Activated CD8-positive, alpha-beta memory T cell treated with anti-CD3 and anti-CD28 coated beads for 48 hours (primary cell): ENCODE data around the gene ARFGAP3.
"Not testable (repeated sequence)": the region's sequence is repeated elsewhere in the genome, so short reads cannot be mapped to it uniquely, and the experiment has no call there.

Experiments
- DNase-seq, 3 experiments: peaks; one replicate each; pipeline ENCODE4 v3.0.0-alpha.2; 2020; ENCODE audit warnings: low read depth in 2 of 3, low spot score in 2 of 3

The ARFGAP3 gene

DNA sequence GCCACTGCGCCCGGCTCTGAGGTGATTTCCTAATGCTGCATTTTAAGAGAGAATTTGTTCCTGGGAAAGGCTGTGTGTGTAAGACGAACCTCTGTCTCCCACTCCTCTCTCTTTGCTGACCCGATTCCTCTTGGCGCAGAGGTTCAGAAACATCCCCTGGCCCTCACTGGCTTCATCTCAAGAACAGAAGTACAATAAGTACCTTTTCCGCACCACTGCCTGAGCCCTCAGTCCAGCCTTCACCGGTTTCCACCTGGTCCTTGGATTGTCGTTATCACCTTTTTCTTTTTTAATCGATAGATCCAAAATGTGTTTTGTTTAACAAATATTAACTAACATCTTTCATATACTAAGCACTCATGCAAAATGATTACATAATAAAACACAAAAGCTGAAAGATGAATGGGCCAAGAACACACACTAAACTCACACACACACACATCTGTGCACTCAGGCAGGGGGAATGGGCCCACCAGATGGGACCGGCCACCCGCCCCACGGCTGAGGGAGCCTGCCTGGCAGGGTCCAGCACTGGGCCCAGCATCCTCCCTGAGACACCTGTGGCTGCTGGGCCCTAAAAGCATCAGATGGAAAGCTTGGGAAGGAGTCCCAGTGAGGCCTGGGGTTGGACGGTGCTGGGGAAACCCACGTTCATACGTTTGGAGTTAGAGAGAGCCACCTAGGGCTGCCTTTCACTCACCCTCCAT lies 86.0 kb downstream of the ARFGAP3 start:
- DNase-seq = no peak

DNA sequence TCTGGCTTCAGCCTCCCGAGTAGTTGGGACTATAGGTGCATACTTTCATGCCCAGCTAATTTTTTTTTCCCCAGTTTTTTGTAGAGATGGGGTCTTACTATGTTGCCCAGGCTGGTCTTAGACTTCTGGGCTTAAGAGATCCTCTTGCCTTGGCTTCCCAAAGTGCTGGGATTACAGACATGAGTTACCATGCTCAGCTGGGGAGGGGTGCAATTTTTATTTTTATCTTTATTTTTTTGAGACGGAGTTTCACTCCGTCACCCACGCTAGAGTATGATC lies 86.7 kb downstream of the ARFGAP3 start:
- no peak for DNase-seq

DNA sequence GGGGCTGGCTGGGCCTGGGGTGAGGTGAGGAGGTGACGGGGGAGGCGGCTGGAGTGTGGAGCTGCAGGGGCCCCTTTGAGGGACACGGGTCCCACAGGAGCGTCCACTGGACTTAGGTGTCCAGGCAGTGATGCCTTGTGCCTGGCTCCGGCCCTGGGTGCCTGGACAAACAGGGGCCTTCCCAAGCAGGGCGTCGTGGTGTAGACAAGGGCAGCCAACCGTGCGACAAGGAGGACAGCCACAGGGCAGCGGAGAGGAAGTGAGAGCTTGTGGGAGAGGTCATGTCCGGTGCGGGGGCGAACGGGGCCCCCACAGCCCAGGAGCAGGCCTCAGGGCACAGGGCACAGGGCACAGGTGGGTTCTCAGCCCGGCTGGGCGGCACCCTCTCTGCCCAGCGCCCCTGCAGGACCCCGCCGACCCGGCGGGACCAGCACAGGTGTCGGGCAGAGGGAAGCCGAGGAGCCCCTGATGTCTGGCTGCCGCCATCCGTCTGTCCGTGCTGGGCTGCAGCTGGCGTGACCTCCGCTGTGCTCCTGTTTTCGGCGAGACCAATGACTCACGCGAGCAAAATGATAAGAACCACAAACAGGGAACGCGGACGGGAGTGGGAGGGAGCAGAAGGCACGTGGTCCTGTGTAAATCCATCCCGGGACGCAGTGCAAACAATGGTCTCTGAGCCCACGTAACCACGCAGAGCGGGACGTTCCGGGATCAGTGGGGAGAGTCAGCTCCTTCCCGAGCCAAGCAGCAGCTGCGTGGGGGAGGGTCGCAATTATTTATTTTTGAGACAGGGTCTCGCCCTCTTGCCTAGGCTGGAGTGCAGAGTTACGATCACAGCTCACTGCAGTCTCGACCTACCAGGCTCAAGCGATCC lies 87.3 kb downstream of the ARFGAP3 start:
- DNase-seq = no peak

DNA sequence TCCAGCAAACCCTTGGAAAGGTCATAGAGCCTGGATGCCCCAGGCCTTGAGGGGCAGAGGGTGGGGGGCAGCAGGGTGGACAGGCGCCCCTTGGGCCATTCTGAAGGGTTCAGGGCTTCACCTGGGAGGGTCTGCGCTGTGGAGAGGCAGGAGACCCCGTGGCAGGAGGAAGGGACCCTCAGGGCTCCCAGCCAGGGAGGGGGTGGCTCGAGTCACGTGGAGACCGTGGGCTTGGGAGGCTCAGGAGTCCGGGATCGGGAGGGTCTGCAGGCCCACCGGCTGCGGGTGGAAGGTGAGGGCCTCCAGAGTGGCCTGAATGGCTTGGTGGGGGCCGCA lies 87.9 kb downstream of the ARFGAP3 start:
- no peak for DNase-seq

DNA sequence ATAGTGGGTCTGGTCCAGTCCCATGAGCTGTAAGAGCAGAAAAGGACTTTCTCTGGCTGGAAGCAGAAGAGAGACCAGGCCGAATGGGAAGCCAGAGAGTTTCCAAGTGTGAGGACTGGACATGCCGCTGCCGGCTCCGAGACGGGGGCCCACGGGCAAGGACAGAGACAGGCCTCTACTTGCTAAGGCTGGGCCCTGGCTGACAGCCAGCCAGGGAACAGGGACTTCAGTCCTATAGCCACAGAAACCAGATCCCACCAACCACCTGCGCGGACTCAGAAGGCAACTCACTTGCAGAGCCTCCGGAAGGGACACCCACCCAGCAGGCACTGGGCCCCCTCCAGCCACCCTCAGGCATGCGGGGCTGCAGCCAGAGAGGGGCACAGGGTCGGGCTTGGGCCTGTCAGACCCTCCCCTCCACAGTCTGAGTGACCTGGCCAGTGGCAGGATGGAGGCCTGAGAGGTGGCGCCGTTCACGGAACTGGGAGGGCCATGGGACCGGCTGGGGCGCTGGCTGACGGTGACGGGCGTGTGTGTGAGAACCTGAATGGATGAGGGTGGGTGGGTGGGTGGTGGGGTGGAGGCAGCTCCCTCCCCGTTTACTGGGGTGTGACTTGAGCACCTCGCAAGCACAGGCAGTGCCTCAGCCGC lies 88.6 kb downstream of the ARFGAP3 start:
- no peak for DNase-seq

DNA sequence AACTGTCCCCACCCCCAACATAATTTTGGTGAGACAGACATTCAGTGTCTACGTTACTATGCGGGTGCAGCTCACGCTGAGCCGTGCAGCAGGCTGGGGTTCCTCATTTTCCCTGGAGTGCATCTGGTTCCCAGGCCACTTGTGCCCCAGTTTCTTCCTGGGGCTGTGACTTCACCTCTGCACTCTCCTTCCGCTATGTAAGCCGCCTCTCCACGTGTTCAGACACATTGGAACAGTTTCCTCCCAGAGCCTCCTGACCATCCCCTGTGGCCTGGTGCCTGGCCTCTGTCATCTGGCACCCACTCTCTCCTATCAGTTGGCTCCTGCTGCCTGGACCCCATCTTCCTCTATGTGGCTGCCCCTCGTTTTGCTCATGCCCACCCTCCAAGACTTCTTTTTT lies 90.2 kb downstream of the ARFGAP3 start:
- no peak for DNase-seq

DNA sequence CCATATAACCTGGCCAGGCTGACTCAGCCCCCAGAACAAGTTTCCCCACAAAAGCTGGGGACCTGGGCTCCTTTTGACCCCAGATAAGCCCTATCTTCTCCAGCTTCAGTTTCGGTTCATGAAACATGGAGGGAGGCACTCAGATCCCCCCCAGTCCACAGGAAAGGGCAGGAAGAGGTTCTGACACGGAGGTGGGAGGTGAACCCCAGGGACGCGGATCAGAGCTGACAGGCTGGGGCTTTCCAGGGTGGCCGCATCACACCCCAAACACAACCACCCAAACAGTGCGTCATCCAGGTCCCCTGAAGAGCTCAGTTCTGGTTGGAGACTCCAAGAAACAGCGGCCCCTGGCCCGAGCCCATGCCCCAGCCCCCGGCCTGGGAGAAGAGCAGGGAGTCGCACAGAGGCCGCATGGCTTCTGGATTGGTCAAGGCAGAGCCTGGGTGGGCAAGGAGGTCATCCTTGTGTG lies 92.1 kb downstream of the ARFGAP3 start:
- no peak for DNase-seq

DNA sequence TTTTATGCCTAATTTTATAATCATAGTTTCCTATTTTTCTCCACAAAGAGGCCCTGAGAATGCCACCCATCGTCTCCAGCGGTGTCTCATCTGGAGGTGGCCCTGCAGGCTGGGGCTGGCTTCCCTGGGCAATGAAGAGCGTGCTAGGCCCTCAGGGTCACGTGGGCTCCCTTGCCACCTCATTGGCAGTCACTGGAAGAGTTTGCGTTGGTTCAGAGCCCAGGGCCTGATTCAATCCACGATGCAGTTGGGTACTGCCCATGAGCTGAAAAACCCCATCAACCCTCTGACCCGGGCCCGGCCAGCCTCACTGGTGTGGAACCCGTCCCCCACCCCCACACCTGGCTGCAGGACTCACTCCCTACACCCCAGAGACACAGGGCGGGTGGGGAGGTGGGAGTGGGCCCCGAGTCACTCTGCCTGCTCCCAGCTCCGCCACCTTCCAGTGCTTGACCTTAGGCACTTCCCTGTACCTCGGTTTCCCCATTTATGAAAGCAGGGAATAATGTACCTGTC lies 93.0 kb downstream of the ARFGAP3 start:
- DNase-seq = no peak

DNA sequence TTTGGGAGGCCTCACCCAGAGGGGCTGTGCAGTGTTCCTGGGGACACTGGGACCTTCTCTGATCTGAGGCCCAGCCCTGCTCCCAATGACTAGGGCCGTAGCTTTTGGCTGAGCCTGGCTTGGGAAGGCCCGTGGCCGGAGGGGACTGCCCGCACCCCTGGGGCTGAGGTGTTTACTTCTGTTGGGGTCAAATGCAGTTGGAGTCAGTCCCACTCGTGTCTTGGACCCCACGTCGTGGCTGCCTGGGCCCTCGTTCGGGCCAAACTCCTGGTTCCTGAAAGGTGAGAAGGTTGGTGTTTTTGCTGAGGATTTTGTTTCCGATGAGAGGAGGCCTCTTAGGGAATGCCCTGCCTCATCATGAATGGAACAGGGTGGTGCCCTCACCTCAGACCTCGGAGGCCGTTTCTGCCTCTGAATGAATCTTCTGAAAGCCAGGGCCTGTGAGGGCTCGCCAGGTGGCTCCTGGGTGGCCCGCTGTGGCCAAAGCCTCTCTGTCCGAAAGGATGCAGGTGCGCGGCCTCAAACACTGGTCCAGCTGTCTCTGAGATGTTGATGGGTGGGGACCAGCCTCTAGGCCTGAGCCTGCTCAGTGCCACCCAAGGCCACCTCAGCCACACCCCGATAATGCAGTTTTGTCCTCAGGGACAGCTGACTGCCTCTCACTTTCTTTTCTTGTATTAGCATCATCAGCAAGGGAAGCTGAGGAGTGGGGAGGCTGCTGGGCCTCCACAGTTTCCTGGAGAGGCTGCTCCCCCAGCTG lies 96.1 kb downstream of the ARFGAP3 start:
- DNase-seq = no peak

DNA sequence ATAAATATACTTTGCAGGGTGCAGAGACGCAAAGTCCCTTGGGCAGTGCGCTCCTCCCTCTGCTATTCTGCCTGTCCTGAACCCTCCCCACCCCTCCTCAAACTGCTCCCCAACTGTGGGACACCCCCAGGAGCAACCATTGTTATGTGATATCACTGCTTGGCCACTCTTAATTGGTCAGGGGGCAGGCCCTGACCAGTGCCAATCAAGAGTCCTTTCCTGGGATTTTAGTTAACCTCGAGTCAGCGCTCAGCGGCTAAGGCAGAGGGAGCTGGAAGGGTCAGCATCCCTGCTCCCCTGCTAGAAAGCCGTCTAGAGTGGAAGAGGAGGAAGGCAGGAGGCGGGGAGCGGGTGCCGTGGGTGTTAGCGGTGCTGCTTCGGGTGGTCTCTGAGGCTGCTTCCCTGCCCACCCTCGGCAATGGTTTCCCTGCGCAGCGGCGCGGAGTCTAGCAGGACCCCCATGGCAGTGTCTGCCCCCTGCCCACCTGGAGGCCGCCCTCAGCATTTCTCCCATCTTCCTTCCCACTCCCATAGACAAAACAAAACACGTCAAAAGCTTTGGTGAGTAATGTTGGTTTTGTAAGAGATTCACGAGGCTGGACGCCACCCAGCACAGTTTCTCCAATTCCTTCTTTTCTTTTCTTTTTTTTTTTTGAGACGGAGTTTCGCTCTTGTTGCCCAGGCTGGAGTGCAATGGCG lies 98.0 kb downstream of the ARFGAP3 start:
- DNase-seq = no peak

DNA sequence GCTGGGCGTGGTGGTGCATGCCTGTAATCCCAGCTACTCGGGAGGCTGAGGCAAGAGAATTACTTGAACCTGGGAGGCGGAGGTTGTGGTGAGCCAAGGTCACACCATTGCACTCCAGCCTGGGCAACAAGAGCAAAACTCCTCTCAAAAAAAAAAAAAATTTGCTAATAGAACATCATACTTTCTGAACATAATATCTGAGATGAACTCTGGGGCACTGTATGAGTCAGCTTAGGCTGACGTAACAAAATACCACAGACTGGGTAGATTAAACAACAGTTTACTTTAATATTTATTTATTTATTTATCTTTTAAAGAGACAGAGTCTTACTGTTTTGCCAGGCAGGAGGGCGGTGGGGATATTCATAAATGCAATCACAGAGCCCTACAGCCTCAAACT lies 101.5 kb downstream of the ARFGAP3 start:
- not testable (repeated sequence) for DNase-seq

DNA sequence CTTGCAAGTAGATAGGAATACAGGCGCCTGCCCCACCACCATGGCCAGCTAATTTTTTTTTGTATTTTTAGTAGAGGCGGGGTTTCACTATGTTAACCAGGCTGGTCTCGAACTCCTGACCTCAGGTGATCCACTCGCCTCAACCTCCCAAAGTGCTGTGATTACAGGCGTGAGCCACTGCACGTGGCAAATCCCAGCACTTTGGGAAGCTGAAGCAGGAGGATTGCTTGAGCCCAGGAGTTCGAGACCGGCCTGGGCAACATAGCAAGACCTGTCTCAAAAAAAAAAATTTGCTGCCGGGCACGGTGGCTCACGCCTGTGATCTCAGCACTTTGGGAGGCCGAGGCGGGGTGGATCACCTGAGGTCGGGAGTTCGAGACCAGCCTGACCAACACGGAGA lies 102.0 kb downstream of the ARFGAP3 start:
- not testable (repeated sequence) for DNase-seq

DNA sequence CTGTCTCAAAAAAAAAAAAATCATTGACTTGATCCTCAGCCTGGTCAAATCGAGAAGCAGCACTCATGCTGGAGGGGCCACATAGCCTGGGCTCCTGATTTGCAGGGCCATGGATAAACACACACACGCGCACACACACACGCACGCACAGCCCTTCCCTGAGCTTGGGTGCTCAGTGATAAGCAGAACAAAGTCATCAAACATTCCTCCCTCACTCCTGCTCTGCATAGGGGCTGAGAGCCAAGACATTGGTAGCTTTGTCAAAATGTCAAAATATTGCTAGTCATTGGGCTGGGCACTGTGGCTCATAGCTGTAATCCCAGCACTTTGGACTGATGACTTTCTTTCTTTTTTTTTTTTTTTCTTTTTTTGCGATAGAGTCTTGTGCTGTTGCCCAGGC lies 102.4 kb downstream of the ARFGAP3 start:
- DNase-seq = no peak

DNA sequence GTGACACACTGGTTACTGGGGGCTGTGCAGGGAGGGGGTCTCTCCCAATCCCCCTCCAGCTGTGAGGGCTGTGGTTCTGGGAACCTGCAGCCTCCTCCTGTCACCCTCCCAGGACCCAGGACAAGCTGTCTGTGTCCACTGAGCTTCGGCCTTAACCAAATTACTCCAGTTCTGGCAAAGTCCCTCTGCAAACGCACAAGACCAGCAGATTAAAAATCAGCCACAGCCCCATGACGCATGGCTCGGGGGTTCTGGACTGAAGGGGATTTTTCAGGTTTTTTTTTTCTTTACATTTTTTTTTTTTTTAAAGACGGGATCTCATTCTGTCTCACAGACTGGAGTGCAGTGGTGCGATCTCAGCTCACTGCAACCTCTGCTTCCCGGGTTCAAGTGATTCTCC lies 104.2 kb downstream of the ARFGAP3 start:
- no peak for DNase-seq

DNA sequence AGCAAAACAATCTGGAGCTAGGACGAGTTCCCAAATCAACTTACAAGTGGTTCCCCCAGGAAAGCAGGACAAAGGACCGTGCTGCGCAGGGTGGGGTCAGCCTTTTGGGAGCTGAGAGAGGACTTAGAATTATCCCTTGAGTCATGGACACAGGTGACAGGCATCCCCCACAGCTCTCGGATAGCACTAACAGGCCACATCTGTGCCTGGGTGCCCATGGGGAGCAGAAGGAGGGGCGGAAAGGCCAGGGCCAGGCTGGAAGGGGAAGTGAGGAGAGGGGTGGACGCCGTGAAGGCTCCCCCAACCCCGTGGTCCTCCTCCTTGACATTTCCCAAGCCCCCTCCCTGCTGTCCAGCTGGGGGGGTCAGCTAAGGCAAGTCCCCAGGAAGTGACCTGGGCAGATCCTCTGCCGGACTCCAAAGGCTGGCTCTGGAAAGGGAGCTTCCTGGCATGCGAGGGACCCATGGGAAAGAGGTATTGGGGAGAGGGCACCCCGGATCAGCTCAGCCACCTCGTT lies 104.8 kb downstream of the ARFGAP3 start:
- no peak for DNase-seq

DNA sequence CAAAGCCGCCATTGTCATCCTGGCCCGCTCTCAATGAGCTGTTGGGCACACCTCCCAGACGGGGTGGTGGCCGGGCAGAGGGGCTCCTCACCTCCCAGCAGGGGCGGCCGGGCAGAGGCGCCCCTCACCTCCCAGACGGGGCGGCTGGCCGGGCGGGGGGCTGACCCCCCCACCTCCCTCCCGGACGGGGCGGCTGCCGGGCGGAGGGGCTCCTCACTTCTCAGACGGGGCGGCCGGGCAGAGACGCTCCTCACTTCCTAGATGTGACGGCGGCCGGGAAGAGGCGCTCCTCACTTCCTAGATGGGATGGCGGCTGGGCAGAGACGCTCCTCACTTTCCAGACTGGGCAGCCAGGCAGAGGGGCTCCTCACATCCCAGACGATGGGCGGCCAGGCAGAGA lies 106.7 kb downstream of the ARFGAP3 start:
- DNase-seq = not testable (repeated sequence)

DNA sequence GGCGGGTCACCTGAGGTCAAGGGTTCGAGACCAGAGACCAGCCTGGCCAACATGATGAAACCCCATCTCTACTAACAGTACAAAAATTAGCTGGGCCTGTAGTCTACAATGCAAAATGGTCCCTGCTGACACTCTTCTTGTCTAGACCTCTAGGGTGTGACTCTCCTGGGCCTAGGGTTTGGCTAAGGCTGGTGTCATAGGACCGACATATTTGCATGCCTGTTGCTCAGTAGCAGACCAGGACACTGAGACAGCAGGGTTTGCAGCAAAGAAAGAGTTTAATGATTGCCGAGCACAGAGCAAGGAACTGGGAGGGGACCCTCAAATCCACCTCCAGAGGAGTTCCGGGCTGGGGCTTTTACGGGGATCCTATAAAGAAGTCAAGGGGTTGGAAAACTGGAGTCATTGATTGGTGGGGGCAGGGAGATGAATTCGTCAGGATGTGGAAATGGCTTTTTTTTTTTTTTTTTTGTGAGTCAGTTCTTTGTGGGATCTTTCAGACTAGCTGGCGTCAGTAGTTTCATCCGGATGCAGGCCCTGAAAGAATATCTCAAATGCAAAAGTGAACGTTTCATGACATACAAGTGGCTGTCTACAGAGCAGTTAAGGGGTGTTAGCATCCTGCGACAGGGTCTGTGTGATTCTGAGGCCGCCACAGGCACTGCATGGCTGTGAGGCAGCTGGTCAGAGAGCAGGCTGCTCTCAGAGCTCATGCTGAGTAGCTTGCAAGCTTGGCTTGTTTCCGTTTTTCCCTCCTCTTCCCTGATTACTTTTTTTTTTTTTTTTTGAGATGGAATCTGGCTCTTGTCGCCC lies 109.2 kb downstream of the ARFGAP3 start:
- no peak for DNase-seq
